Endothelial cell of umbilical vein (primary cell): ENCODE data around the gene SNX10. TPM values are rescaled to one million over a fixed set of nuclear protein-coding genes. Genes with fewer than 3 reads are reported as not detected.

Source experiments
- BruUV-seq: library from RNA; stranded (reverse); fragments of 400-500 nt; replicated peaks from 2 replicates; lab custom pipeline; 2021; lab: Mats Ljungman, UMichigan
- CTCF ChIA-PET: fragments of 300-600, 350-600 bp; sonication (Branson Sonifier 250); formaldehyde crosslinking; loops from one replicate; lab custom pipeline; 2021; ENCODE audit warnings: antibody characterized with exemption, inconsistent platforms; lab: Charles Lee
- POLR2A ChIA-PET: fragments of 300-600, 350-600 bp; sonication (Branson Sonifier 250); formaldehyde crosslinking; loops from one replicate; lab custom pipeline; 2021; ENCODE audit warnings: antibody characterized with exemption, inconsistent platforms; lab: Charles Lee
- DNase-seq: peaks from one replicate; pipeline ENCODE4 v3.0.0-alpha.2; 2011; ENCODE audit warnings: low read depth, low spot score
- FAIRE-seq: peaks from 2 replicates; lab custom pipeline; 2011; peaks lifted over from hg19 to GRCh38; lab: Jason Lieb, UNC
- H2AFZ ChIP-seq: 2 replicates; pipeline ENCODE4 v1.6.0; 2012; ENCODE audit warnings: low read depth, low read length, control low read depth, inconsistent platforms
- H3K27ac ChIP-seq: 2 replicates; pipeline ENCODE4 v1.5.1; 2011; ENCODE audit warnings: low read depth, mild to moderate bottlenecking, control low read depth, low read length, moderate library complexity; ENCODE audit not compliant: insufficient read depth
- H3K27me3 ChIP-seq, 2 experiments: 2 replicates each; pipeline versions ENCODE4 v1.6.0 to v1.6.1; 2011; ENCODE audit warnings: low read length in 2 of 2, mixed read lengths in 1 of 2; ENCODE audit not compliant: control insufficient read depth in 2 of 2, insufficient read depth in 2 of 2
- H3K36me3 ChIP-seq, 2 experiments: 2 replicates in 1 of 2; 3 replicates in 1 of 2; pipeline ENCODE4 v1.5.1; 2011; ENCODE audit warnings: low read length in 2 of 2, mild to moderate bottlenecking in 1 of 2, moderate library complexity in 1 of 2; ENCODE audit not compliant: control insufficient read depth in 2 of 2, insufficient read depth in 2 of 2; ENCODE audit errors: extremely low read depth in 1 of 2
- H3K4me1 ChIP-seq: 3 replicates; pipeline ENCODE4 v1.5.1; 2011; ENCODE audit warnings: mild to moderate bottlenecking, low read length; ENCODE audit not compliant: control insufficient read depth, insufficient read depth; ENCODE audit errors: extremely low read depth
- H3K4me2 ChIP-seq: 2 replicates; pipeline ENCODE4 v1.6.1; 2011; ENCODE audit warnings: low read length, control low read depth, mixed read lengths; ENCODE audit not compliant: insufficient read depth
- H3K4me3 ChIP-seq, 3 experiments: fragments of 200-600 bp in 1 of 3; sonication (generic), shearing (Covaris generic) in 1 of 3; replicated peaks in 1 of 3; 2 replicates each; pipeline ENCODE4 v1.5.1; 2011 to 2016; ENCODE audit warnings: control low read depth in 3 of 3, low read length in 3 of 3, mild to moderate bottlenecking in 2 of 3, inconsistent platforms in 1 of 3, low read depth in 1 of 3, moderate library complexity in 1 of 3; ENCODE audit not compliant: insufficient read depth in 1 of 3
- H3K79me2 ChIP-seq: 2 replicates; pipeline ENCODE4 v1.6.0; 2012; ENCODE audit warnings: low read length, inconsistent platforms; ENCODE audit not compliant: control insufficient read depth, insufficient read depth
- H3K9ac ChIP-seq: replicated peaks from 2 replicates; pipeline ENCODE3; 2011; ENCODE audit warnings: low read length, control low read depth; ENCODE audit not compliant: insufficient read depth; ENCODE audit errors: extremely low read depth
- H3K9me1 ChIP-seq: replicated peaks from 3 replicates; pipeline ENCODE4 v1.6.0; 2011; ENCODE audit warnings: mild to moderate bottlenecking, low read length; ENCODE audit not compliant: control insufficient read depth, insufficient read depth; ENCODE audit errors: extremely low read depth
- H3K9me3 ChIP-seq: replicated peaks from 2 replicates; pipeline ENCODE4 v1.5.1; 2012; ENCODE audit warnings: low read length, inconsistent platforms; ENCODE audit not compliant: control insufficient read depth, insufficient read depth
- H4K20me1 ChIP-seq: replicated peaks from 2 replicates; pipeline ENCODE3; 2011; ENCODE audit warnings: mild to moderate bottlenecking, low read length; ENCODE audit not compliant: control insufficient read depth, insufficient read depth; ENCODE audit errors: extremely low read depth
- GATA2 ChIP-seq: IDR thresholded peaks from 2 replicates; pipeline ENCODE4 v1.7.0; 2011; ENCODE audit warnings: low read depth, mild to moderate bottlenecking, moderate library complexity, mixed read lengths, low read length; ENCODE audit not compliant: insufficient read length, insufficient read depth
- MAX ChIP-seq: IDR thresholded peaks from 2 replicates; pipeline ENCODE4 v1.6.1; 2011; ENCODE audit not compliant: insufficient read depth, insufficient read length
- dilution Hi-C: fragments of 300-500 bp; cut with MboI; formaldehyde crosslinking; loops from one replicate; pipeline ENCODE4 v1.15.0; 2019; ENCODE audit warnings: low sequenced_read_pairs; ENCODE audit not compliant: extremely low pct_ligation_motif_present
- intact Hi-C: fragments of 100-400 bp; cut with micrococcal nuclease; formaldehyde crosslinking; loops from one replicate; pipeline ENCODE4 v1.10.0; 2022
- polyA plus RNA-seq, 4 experiments: library from polyadenylated mRNA; depleted of rRNA in 3 of 4; stranded (reverse) in 3 of 4; unstranded in 1 of 4; fragments of >200 nt; gene quantifications; 2 replicates each; pipeline versions ENCODE4 v1.2.1 to v1.2.3, GENCODE V29; 2011 to 2012; ENCODE audit warnings: missing spikeins in 1 of 4
- total RNA-seq: library from RNA; stranded (reverse); gene quantifications from 2 replicates; pipeline ENCODE4 v1.2.3, GENCODE V29; 2021

SNX10 gene
- total and polyA plus RNA-seq, 2 donors (not counting 3 experiments of a cell fraction or from before 2014, with no cell fraction given): 0.25 to 0.80 TPM

GRCh38 chr7:26319636-26320035, 28.0 kb downstream of the SNX10 start:
- no peaks in the 10 kb centered on the region for H3K9me1 ChIP-seq
- no peak for FAIRE-seq
- H3K4me3 ChIP-seq: no peak overlapping the region
- POLR2A ChIA-PET: no interaction called here
- dilution Hi-C loops (no loop called here), intact Hi-C loops (no loop called here)
- H3K9ac ChIP-seq: no peak overlapping the region
- TF ChIP-seq MAX: no peak
- H3K4me1 ChIP-seq: peaks cover 3% of the 10 kb centered on the region
- CTCF ChIA-PET: interaction anchor here (0.9 to 1.5 kb wide), 3 partner anchors 11 to 422 kb away, joined by 3 to 4 read pairs (median 3); no protein-coding TSS in a partner anchor
- H3K79me2 ChIP-seq: no peaks in the 10 kb centered on the region
- H3K27ac ChIP-seq: no peak overlapping the region
- no peaks in the 10 kb centered on the region for H3K27me3 ChIP-seq
- no peak for DNase-seq
- BruUV-seq: no TSS peak
- no peaks in the 10 kb centered on the region for H4K20me1 ChIP-seq
- no peak overlapping the region for H3K4me2 ChIP-seq
- H3K36me3 ChIP-seq: no peaks in the 10 kb centered on the region
- no peak overlapping the region for H2AFZ ChIP-seq
- H3K9me3 ChIP-seq: no peaks in the 10 kb centered on the region

GRCh38 chr7:26320878-26321277, 29.2 kb downstream of the SNX10 start:
- H3K27ac ChIP-seq: no peak overlapping the region
- DNase-seq (no peak), FAIRE-seq (no peak)
- ChIA-PET CTCF (interaction anchor here (0.9 to 1.1 kb wide), 2 partner anchors 45 to 230 kb away, joined by 3 read pairs; no protein-coding TSS in a partner anchor), POLR2A (no interaction called here)
- peaks cover 3% of the 10 kb centered on the region for H3K4me1 ChIP-seq
- H3K4me3 ChIP-seq: no peak overlapping the region
- H3K9ac ChIP-seq: no peak overlapping the region
- no peaks in the 10 kb centered on the region for H3K9me3 ChIP-seq
- no peaks in the 10 kb centered on the region for H3K9me1 ChIP-seq
- H3K36me3 ChIP-seq: no peaks in the 10 kb centered on the region
- no peaks in the 10 kb centered on the region for H3K27me3 ChIP-seq
- dilution Hi-C loops: no loop called here
- H3K4me2 ChIP-seq: no peak overlapping the region
- no peak for TF ChIP-seq GATA2
- intact Hi-C loops: no loop called here
- H4K20me1 ChIP-seq: no peaks in the 10 kb centered on the region
- no TSS peak for BruUV-seq
- H2AFZ ChIP-seq: no peak overlapping the region
- no peaks in the 10 kb centered on the region for H3K79me2 ChIP-seq
